ENCODE measurements around the gene SBK2.

DNA sequence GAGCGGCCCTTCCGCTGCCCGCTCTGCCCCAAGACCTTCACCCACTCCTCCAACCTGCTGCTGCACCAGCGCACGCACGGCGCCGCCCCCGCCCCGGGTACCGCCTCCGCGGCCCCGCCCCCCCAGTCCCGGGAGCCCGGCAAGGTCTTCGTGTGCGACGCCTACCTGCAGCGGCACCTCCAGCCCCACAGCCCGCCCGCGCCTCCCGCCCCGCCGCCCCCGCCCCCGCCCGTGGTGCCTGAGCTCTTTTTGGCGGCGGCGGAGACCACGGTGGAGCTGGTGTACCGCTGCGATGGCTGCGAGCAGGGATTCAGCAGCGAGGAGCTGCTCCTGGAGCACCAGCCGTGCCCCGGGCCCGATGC lies 55.2 kb downstream of the SBK2 start:
- TF ChIP-seq POLR2A (IDR thresholded peaks at IDR 0.05; ENCODE audit: low read length) (no peak), GATA1 (IDR thresholded peaks at IDR 0.05; ENCODE audit: low read depth, low read length) (no peak)

All from erythroblast (primary cell).